ENCODE results near the gene BTBD3. TPM values are rescaled to one million over a fixed set of nuclear protein-coding genes. Genes with fewer than 3 reads are reported as not detected.

BTBD3 gene
- total RNA-seq, 1 donor from 2014 or later = 9.2 TPM

DNA sequence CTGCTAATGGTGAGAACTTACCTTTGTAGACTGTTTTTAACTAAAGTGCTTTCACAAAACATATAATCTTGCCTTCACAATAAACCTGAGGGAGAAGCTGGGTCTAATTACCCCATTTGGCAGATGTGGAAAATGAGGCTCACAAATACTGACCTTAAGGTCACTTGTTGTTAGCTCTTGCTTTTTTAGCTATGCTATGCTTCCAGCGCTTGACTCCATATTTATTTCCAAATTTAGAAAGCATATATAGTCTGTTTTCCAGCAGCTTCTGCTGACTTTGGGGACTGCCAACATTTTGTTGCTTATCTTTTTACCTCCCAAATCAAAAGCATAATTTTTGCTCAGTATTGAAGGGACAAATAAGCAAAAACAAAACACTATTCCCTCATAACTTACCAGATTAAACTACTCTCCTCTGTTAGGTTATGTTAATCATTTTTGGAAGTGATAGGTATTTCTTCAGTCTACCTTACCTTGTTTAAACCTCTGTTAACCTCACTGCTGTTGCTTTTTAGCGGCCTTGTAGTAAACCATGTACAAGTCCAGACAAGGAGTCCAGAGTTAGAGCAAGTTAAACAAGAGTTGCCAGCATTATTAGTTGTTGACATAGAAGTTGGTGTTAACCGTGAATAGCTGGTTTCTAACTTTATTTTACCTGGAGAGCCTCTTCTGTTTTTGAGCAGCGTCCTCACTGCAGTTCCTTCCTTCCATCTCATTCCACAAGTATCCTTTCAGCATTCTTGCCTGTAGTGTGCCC is 4.9 kb upstream of the BTBD3 start:
- intact Hi-C loops (cut with micrococcal nuclease) = no loop called here

DNA sequence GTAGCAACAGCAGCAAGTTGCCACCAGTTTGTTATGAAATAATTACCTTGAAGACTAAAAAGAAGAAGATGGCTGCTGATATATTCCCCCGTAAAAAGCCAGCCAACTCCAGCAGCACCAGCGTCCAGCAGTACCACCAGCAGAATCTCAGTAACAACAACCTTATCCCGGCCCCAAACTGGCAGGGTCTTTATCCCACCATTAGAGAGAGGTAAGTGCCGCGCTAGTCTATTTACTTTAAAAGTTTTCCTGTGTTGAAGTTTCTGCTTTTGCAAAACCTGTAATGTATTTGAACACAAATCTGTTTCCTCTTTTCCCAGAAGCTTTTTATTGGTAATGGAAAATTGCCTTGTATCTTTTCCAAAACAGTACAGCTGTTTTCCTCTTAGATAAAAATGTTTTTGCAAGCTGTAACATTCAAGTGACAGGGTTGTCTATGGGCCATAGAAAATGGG is 725 bp downstream of the BTBD3 start:
- intact Hi-C loops (cut with micrococcal nuclease) = no loop called here

DNA sequence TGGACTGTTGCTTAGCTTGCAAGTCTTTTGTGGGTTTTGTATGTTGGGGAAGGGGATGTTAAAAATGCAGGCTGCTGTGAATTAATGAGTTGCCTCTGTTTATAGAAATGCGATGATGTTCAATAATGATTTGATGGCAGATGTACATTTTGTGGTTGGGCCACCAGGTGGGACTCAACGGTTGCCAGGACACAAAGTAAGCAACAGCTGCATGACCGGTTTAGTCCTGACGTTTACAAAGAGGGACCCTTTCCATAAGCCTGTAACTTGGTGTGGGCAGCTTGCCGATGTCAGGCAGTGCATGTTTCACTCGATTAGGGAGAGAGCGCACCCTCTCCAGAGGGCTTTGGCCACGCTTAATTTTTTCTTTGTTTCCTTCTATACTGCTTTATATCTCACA is 1.3 kb downstream of the BTBD3 start:
- intact Hi-C loops (cut with micrococcal nuclease) = no loop called here

DNA sequence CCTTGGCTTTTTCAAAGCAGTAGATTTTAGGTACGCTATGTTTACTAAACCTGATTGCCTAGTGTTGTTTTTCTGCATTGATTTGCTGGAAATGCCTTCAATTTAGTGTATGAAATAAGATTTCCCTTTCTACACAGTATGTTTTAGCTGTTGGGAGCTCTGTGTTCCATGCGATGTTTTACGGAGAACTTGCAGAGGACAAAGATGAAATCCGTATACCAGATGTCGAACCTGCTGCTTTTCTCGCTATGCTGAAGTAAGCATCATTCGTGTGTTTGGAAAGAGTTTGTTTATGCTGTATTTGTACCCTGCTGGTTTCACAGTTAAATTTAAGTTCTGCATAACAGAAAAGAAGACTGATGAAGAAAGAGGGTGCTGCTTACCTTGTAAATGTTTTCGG is 1.9 kb downstream of the BTBD3 start:
- intact Hi-C loops (cut with micrococcal nuclease) = no loop called here

DNA sequence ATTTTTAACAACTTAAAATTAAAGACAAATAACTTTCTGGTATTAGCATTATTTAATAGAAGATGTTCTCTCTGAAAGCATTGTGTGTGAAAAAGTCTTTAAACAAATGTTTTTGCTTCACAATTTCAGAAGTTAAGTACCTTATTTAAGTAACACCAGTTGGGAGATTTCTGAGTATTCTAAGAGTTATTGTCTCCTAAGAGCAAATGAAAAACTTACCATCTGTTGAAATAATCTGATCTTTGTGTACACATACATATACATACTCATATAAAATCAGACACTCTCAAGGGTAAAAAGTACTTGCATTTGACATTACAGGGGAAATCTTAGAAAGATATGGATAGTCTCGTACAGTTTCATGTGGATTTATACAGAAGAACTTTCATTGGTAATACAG is 2.4 kb downstream of the BTBD3 start:
- intact Hi-C loops (cut with micrococcal nuclease) = no loop called here

DNA sequence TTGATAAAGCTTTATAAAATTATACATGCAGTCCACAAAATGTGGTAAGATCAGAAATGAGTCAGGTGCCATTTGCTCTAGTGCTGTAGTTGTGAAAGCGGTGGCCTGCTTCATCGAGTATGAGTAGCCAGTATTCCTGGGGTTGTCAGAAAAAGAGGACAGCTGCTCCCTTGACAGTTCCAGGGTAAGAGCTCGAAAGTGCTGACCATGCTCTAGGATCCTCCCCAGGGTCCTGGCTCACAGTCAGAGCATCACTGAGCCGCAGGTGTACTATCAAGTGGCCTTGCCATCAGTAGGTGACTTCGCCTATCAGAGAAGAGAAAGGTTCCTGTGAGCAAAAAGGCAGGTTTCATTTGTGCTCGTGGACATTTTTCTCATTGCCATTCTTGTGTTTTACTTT is 3.6 kb downstream of the BTBD3 start:
- intact Hi-C loops (cut with micrococcal nuclease) = no loop called here

DNA sequence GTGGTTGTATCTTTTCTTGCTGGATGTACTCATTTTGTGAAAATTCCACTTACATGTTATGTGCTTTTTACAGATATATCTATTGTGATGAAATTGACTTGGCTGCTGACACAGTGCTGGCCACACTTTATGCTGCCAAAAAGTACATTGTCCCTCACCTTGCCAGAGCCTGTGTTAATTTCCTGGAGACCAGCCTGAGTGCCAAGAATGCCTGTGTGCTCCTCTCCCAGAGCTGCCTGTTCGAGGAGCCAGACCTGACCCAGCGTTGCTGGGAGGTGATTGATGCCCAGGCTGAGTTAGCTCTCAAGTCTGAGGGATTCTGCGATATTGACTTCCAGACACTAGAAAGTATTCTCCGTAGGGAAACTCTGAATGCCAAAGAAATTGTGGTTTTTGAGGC is 4.9 kb downstream of the BTBD3 start:
- intact Hi-C loops (cut with micrococcal nuclease) = no loop called here

DNA sequence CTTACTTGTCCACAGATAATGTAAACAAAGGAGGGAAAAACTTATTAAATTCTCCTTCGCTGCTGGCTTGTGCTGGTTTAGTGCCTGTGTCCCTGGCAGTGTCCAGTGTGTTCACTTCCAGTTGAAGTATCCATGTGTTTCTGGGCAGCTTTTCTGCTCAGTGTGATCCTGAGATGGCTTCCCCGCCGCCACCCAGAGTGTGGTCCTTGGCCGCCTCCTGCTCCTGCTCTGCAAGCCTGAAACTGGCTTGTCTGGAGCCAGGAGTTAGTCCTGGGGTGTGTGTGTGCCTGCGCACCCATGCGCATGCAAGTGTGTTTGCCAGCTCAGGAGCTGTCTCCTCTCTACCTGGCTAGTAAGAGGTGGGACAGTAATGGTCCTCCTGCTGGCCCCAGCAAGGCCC is 7.2 kb downstream of the BTBD3 start:
- intact Hi-C loops (cut with micrococcal nuclease) = no loop called here

DNA sequence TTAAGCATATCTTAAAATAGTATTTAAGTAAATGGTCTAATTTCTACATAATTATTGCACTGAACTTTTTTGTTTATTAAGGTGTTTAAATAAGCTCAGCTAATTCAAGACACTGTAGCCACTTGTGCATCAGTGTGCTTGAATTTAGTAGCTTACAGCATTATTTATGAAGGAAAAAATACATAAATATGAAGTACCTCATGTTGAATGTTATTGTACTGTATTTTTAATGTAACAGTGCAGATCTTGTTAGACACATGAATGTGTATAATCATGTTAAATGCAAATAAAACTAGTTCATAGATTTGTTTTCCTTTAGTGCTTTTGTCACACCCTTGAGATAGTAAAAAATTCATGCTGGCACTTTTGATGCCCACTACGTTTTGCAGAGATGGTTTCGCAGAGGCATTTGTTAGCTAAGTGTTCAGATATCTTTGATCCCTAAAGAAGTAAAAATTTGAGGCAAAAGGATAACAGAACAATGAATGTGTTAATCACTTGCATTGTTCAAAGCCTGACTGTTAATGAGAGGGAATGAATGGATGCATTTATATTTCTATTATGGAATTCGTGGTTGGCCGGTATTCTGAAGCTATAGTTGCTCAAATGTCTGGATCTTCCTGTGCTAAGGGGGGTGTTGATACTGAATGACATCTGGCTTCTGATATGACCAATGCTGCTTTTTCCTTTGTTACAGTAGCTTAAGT is 8.8 kb downstream of the BTBD3 start:
- intact Hi-C loops (cut with micrococcal nuclease) = no loop called here

DNA sequence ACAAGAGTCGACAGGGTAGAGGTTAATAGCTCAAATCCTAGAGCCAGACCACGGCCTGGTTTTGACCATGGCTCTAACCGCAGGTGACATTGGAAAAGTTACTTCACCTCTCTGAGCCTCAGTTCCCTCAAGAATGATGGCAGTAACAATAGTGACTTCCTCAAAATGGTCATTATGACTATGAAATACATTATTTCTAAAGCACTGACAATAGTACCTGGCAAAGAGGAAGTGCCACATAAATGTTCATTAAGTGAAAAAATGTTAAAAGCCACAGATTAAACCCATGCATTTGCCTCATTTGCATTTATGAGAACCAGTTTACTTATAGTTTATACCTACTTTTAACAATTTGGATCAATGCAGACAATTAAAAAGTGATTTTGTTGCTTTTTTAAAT is 12.3 kb downstream of the BTBD3 start:
- intact Hi-C loops (cut with micrococcal nuclease) = no loop called here

DNA sequence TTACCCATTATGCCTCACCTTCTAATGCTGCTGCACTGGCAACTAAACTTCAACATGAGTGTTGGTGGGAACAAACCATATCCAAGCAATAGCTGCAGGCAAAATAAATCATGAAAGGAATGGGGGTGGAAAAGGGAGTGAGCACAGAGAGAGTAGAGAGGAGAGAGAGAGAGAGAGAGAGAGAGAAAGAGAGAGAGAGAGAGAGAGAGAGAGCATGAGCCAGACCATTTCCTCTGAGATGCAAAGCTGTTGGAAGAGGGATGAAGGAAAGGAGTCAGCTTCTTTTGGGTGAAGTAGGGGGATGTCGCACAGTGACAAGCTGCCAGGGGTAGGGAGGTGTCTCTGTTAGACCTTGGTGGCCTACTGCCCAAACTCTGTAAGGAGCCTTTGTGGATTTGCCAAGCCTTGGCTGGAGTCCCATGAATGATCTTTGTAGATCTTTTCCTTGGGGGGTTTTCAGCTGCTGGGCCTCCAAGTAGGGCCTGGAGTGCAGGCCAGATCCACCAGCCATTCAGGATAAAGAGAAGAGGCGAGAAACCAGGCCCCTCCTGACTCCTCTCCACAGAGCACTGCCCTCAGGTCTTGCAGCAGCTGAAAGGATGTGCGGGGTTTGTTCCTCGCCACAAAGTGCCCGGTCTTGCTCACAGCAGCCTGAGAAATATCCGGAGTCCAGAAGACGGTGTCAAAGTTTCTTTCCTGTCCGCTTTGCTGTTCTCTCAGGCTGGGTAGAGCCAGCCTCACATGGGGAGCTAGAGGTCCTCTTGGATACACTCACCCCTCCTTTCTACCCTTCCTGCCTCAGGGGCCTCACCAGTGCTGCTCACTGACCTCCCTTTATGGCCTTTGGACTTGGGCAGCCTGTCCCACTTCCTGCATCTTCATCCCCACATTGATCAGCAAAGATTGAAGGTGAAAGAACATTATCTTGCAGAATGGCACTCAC is 17.8 kb downstream of the BTBD3 start:
- intact Hi-C loops (cut with micrococcal nuclease) = no loop called here

DNA sequence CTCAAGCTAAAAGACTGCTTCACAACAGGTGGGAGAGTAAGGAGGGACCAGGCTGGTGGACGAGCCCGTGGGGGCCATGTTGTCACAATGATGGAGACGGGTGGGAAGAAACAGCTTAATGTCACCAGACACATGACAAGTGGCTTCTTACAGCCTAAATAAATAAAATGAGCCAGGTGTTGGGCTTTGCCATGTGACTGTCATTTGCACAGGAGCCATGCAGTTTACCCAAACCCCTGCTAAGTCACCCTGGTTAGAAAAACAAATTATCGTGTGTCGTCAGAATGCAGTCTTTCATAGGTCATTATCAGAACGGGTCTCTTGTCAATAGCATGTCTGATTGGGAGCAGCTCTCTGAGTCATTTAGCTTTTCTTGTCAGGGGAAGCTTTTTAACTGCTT is 18.5 kb downstream of the BTBD3 start:
- intact Hi-C loops (cut with micrococcal nuclease) = no loop called here

DNA sequence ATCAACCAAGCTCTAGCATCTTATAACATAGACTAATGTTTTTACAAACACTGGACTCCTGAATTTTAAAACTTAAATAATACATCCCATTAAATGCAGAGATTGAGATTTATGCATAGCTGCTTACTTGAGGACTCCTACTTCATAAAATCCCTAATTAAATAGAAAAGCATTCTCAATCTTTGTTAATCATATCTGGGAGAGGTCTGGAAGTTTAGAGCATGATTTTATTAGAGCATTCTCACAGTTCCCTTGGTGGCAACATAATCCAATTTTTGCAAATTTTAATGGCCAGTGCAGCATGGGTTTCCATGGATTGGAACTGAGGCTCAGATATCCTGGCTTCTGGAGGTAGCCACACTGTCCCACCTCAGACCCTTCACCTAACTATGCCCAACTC is 19.5 kb downstream of the BTBD3 start:
- intact Hi-C loops (cut with micrococcal nuclease) = no loop called here

DNA sequence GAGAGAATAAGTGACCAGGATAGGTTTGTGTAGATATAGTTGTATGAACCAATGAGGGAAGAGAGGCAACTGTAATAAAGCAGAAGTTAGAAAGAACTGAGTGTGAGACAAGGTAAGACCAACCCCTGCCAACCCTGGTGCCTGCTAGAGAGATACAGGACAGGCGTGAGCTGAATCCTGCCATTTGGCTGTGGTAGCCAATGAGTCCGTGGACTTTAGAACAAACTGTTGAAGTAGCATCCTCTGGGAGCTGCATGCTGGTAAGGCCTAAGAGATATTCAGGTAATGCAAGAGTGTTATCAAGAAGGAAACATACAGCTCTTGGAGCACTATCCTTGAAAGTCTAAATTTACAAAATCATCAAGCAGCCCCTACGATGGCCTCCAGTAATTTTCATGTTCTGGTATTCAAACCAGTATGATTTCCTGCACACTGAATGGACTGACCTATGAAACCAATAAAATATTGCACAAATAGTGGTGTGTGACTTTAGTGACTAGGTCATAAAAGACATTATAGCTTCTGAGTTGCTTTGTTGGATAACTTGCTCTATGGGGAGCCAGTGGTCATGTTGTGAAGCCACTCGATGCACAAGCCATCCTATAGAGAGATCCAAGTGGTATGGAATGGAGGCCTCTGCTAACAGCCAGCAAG is 24.0 kb downstream of the BTBD3 start:
- intact Hi-C loops (cut with micrococcal nuclease) = no loop called here

DNA sequence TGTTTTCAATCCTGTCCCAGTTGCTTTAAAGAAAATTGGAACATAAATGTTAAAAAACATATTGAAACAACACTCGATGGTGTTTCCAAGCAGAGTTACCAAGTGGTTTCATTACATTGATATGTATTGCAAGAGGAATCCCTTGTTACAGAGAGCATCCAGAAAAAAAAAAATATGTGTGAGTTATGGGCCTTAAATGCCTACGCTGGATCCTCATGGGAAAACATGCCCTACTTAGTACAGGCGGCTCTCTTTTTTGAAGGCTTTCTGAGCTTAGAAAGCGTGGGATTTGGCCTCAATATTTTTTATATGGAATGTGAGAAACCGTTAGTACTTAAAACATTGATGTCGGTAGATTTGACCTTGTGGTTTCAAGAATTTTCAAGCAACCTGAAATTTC is 26.1 kb downstream of the BTBD3 start:
- intact Hi-C loops (cut with micrococcal nuclease) = no loop called here

DNA sequence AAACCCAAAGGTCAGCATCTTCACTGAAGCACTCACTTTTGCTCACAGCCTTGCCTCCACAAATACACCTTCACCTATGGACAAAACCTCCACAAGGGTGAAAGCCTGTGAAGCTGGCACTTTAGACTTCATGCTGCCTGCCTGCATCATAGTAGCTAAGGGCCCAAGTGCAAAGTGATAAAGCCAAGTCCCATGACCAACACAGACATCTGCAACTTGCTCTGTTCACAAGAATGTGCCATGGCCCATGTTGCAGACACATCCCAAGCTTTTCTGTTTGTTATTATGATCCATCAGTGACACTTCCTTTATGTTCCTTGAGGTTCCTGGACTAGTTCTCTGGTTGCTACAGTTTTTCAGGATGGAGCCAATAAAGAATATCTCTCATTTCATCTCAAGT is 31.1 kb downstream of the BTBD3 start:
- intact Hi-C loops (cut with micrococcal nuclease) = no loop called here

DNA sequence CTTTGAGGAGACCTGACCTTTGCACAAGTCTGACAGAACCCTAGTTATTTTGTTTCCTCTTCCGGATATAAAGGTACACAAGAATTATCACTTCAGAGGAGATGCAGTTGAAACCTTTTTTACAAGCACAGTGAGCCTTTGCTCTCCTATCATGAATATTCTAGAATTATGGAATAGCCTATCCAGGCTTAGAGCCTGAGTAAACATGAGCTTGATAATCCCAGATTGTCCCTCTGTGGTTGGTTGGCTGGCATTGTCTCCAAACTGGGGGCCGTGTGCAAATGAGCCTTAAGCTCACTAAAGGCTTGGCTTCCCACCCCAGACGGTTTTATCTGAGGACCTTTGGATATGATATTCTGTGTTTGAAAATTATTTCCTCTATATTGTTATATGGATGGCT is 32.0 kb downstream of the BTBD3 start:
- intact Hi-C loops (cut with micrococcal nuclease) = no loop called here

DNA sequence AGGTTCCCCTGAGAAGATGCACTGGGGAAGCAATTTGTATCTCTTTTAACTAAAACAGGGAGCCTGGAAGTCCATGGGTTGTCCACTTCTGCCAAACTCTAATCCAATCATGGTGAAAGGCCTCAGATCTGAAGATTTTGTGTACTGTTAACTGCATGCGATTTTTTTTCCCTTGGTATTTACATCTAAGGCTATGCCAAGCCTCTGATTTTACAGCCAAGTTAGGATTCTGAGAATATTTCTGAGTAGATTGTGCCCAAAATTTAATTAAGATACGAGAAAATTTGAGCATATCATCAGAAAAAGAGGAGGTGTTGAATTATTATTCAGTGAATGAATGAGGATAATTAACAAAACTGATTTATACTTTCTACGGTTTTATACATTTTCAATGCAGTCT is 34.0 kb downstream of the BTBD3 start:
- intact Hi-C loops (cut with micrococcal nuclease) = no loop called here

DNA sequence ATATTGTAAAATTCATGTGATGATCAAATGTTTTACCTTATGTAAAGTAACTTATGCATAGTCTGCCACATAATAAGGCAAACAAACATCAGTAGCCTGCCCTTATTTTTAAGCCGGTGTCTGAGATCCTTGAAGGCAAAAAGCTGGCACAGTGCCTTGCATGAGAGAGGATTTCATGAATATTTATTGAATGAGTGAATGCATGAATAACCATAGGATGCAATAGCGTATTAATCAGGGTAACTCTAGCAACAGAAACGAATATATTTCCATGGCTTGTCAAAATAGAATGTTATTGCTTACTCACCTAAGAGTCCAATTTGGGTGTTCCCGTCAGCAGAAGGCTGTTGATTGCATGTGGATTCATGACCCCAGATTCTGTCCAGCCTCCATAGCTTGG is 34.9 kb downstream of the BTBD3 start:
- intact Hi-C loops (cut with micrococcal nuclease) = no loop called here

DNA sequence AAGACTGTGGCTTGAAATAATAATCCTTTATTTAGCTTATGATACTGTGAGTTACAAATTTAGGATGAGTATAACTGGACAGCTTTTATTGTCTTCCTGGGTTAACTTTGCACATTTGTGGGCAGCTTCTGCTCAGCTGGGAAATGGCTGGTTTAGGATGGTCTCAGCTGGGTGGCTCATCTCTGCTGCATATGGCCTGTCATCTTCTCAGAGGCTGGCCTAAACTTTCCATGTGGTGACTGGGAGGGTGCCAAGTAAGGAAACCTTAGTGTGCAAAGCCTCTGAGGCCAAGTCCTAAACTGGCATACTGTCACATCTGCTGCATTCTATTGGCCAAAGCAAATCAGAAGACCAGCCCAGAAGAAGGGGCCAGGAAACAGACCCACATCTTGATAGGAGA is 40.2 kb downstream of the BTBD3 start:
- intact Hi-C loops (cut with micrococcal nuclease) = no loop called here

DNA sequence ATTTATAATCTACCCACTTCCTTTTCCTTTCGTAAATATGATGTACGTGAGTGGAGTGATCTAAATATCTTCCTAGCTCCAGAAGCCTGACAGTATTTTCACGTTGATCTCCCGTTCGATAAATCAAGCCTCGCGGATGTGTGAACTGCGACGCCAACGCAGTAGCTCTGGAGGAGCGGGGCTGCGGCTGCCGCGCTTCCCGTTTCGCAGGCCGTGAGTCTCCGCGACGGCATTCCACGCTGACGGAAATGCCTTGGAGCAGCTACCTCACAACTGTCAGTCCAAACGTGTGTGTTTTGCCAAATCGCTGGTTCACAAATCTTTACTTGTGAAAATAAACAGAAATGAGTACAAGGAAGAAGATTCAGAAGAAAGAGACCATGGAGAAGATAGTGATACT is 41.2 kb downstream of the BTBD3 start:
- intact Hi-C loops (cut with micrococcal nuclease) = no loop called here

DNA sequence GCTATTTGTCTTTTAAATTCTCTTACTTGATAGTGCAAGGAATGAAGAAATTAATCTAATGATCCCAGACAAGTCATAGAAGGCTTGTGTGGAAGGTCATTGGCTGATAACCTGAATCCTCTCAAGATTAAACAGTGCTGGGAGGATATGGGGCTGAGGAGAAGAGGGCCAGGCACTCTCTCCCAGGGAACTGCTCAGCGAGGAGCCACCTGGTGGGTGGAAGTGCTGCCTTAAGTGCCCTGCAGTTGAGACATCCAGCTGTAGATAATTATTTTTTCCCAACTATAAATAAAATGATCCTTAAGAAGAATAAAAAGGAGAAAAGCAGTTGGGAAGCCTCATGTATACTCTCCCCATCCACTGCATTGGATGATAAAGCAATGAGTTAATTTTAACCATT is 47.9 kb downstream of the BTBD3 start:
- intact Hi-C loops (cut with micrococcal nuclease) = no loop called here

Measured in T-helper 1 cell treated with Interleukin-12 subunit alpha and Interleukin-12 subunit beta and Interleukin-4 antibody, amounts not matched to agents 30 ng/mL and 1 ng/mL, for 36 hours (primary cell).